IMR-90 (cell line): ENCODE data around the gene GGTA1. TPM values are rescaled to one million over a fixed set of nuclear protein-coding genes. Genes with fewer than 3 reads are reported as not detected.

ENCODE experiments used
- ATAC-seq: fragments of 200-7000 bp; cut with Tn5 transposase; 2 replicates; pipeline ENCODE4 v1.9.1; 2020; ENCODE audit warnings: low read depth, mild to moderate bottlenecking, moderate library complexity
- BruUV-seq: library from RNA; stranded (reverse); fragments of 400-500 nt; replicated peaks from 2 replicates; lab custom pipeline; 2021; lab: Mats Ljungman, UMichigan
- CTCF ChIA-PET: fragments of 300-600 bp; formaldehyde crosslinking; extraction: SDS; loops from one replicate; lab custom pipeline; 2021; ENCODE audit warnings: antibody characterized with exemption; lab: Yijun Ruan, JAX
- POLR2A ChIA-PET: fragments of 300-600 bp; sonication (Branson Sonifier 250); formaldehyde crosslinking; loops from one replicate; lab custom pipeline; 2022; ENCODE audit warnings: antibody characterized with exemption; ENCODE audit not compliant: unreplicated experiment; lab: Charles Lee
- DNase-seq: peaks from one replicate; pipeline ENCODE4 v3.0.0; 2013
- H2AFZ ChIP-seq: replicated peaks from 2 replicates; pipeline ENCODE3; 2013; ENCODE audit warnings: low read length, mild to moderate bottlenecking; ENCODE audit not compliant: poor library complexity
- H2AK5ac ChIP-seq: 2 replicates; pipeline ENCODE4 v1.6.1; 2013; ENCODE audit warnings: low read depth, low read length, inconsistent platforms
- H2AK9ac ChIP-seq: replicated peaks from 2 replicates; pipeline ENCODE3; 2013; ENCODE audit warnings: mild to moderate bottlenecking, low read depth, low read length, moderate library complexity; ENCODE audit not compliant: poor library complexity
- H2BK120ac ChIP-seq: 2 replicates; pipeline ENCODE4 v1.6.1; 2013; ENCODE audit warnings: low read depth, low read length, inconsistent platforms
- H2BK15ac ChIP-seq: 3 replicates; pipeline ENCODE4 v1.6.1; 2013; ENCODE audit warnings: low read depth, low read length, inconsistent platforms
- H2BK20ac ChIP-seq: 2 replicates; pipeline ENCODE4 v1.6.1; 2013; ENCODE audit warnings: low read depth, mild to moderate bottlenecking, inconsistent platforms, low read length, moderate library complexity
- H2BK5ac ChIP-seq: 2 replicates; pipeline ENCODE4 v1.6.1; 2013; ENCODE audit warnings: mild to moderate bottlenecking, low read depth, low read length, inconsistent platforms; ENCODE audit not compliant: poor library complexity, severe bottlenecking
- H3K14ac ChIP-seq: replicated peaks from 2 replicates; pipeline ENCODE4 v1.6.1; 2013; ENCODE audit warnings: low read depth, low read length, inconsistent platforms
- H3K18ac ChIP-seq: 2 replicates; pipeline ENCODE4 v1.6.1; 2013; ENCODE audit warnings: low read depth, low read length, control low read depth
- H3K23ac ChIP-seq: 2 replicates; pipeline ENCODE4 v1.6.1; 2013; ENCODE audit warnings: low read depth, low read length, inconsistent platforms
- H3K27ac ChIP-seq: 2 replicates; pipeline ENCODE4 v1.5.1; 2013; ENCODE audit warnings: mild to moderate bottlenecking, control low read depth, low read length; ENCODE audit not compliant: insufficient read depth
- H3K27me3 ChIP-seq: 2 replicates; pipeline ENCODE4 v1.6.1; 2013; ENCODE audit warnings: low read length; ENCODE audit not compliant: control insufficient read depth, insufficient read depth
- H3K36me3 ChIP-seq: 2 replicates; pipeline ENCODE4 v1.6.1; 2013; ENCODE audit warnings: low read length, mixed read lengths; ENCODE audit not compliant: control insufficient read depth, insufficient read depth
- H3K4ac ChIP-seq: 2 replicates; pipeline ENCODE4 v1.6.1; 2013; ENCODE audit warnings: low read depth, low read length, inconsistent platforms
- H3K4me1 ChIP-seq: 2 replicates; pipeline ENCODE4 v1.6.1; 2013; ENCODE audit warnings: low read length, mixed read lengths; ENCODE audit not compliant: control insufficient read depth, insufficient read depth
- H3K4me2 ChIP-seq: 2 replicates; pipeline ENCODE4 v1.6.1; 2013; ENCODE audit warnings: low read depth, mild to moderate bottlenecking, control low read depth, low read length, moderate library complexity
- H3K4me3 ChIP-seq: 2 replicates; pipeline ENCODE4 v1.5.1; 2013; ENCODE audit warnings: low read depth, mild to moderate bottlenecking, control low read depth, low read length, moderate library complexity; ENCODE audit not compliant: insufficient read depth
- H3K56ac ChIP-seq: 2 replicates; pipeline ENCODE4 v1.6.1; 2013; ENCODE audit warnings: low read length, inconsistent platforms; ENCODE audit not compliant: insufficient read depth; ENCODE audit errors: extremely low read depth
- H3K79me1 ChIP-seq, 2 experiments: 2 replicates each; pipeline ENCODE4 v1.6.1; 2013; ENCODE audit warnings: low read length in 2 of 2, inconsistent platforms in 1 of 2, low read depth in 1 of 2
- H3K9ac ChIP-seq: 2 replicates; pipeline ENCODE4 v1.6.1; 2013; ENCODE audit warnings: low read depth, low read length, control low read depth
- H3K9me1 ChIP-seq: 2 replicates; pipeline ENCODE4 v1.6.1; 2013; ENCODE audit warnings: low read length, inconsistent platforms; ENCODE audit not compliant: insufficient read depth
- H3K9me3 ChIP-seq: 2 replicates; pipeline ENCODE4 v1.6.1; 2013; ENCODE audit warnings: low read length; ENCODE audit not compliant: control insufficient read depth, insufficient read depth
- H4K20me1 ChIP-seq: 2 replicates; pipeline ENCODE4 v1.6.1; 2013; ENCODE audit warnings: low read length, inconsistent platforms; ENCODE audit not compliant: insufficient read depth
- H4K5ac ChIP-seq: 2 replicates; pipeline ENCODE4 v1.6.1; 2013; ENCODE audit warnings: mild to moderate bottlenecking, low read depth, low read length, control low read depth
- H4K8ac ChIP-seq, 2 experiments: 2 replicates each; pipeline ENCODE4 v1.6.1; 2013; ENCODE audit warnings: low read depth in 2 of 2, low read length in 2 of 2, control low read depth in 1 of 2, inconsistent platforms in 1 of 2
- H4K91ac ChIP-seq: 2 replicates; pipeline ENCODE4 v1.6.1; 2013; ENCODE audit warnings: low read depth, low read length, inconsistent platforms; ENCODE audit not compliant: insufficient read depth
- BHLHE40 ChIP-seq: fragments of 150-350 bp; IDR thresholded peaks from 2 replicates; pipeline ENCODE4 v1.6.1; 2016; ENCODE audit warnings: mild to moderate bottlenecking, low read depth, low read length
- CEBPB ChIP-seq: IDR thresholded peaks from 2 replicates; pipeline ENCODE4 v1.6.1; 2012; ENCODE audit warnings: low read depth, low read length, improper control_type of control experiment
- CHD1 ChIP-seq: IDR thresholded peaks from 2 replicates; pipeline ENCODE4 v1.6.1; 2012; ENCODE audit warnings: low read depth, low read length, improper control_type of control experiment
- FOS ChIP-seq: fragments of 150-350 bp; IDR thresholded peaks from 2 replicates; pipeline ENCODE4 v1.6.1; 2016; ENCODE audit warnings: low read depth, low read length
- MAFK ChIP-seq: IDR thresholded peaks from 2 replicates; pipeline ENCODE4 v1.6.1; 2012; ENCODE audit warnings: low read depth, low read length, improper control_type of control experiment
- MAZ ChIP-seq: IDR thresholded peaks from 2 replicates; pipeline ENCODE4 v1.6.1; 2012; ENCODE audit warnings: low read depth, mild to moderate bottlenecking, low read length, improper control_type of control experiment, moderate library complexity, borderline replicate concordance
- MXI1 ChIP-seq: IDR thresholded peaks from 2 replicates; pipeline ENCODE4 v1.6.1; 2012; ENCODE audit warnings: low read depth, mild to moderate bottlenecking, low read length, moderate library complexity, borderline replicate concordance
- NFE2L2 ChIP-seq: fragments of 150-350 bp; IDR thresholded peaks from 2 replicates; pipeline ENCODE4 v1.6.1; 2016; ENCODE audit warnings: low read depth, mild to moderate bottlenecking, low read length
- POLR2A ChIP-seq: IDR thresholded peaks from 2 replicates; pipeline ENCODE4 v1.6.1; 2012; ENCODE audit warnings: mild to moderate bottlenecking, low read depth, low read length
- RAD21 ChIP-seq: IDR thresholded peaks from 2 replicates; pipeline ENCODE4 v1.6.1; 2012; ENCODE audit warnings: low read length, improper control_type of control experiment
- RCOR1 ChIP-seq: IDR thresholded peaks from 2 replicates; pipeline ENCODE4 v1.6.1; 2012; ENCODE audit warnings: mild to moderate bottlenecking, low read length, improper control_type of control experiment; ENCODE audit not compliant: insufficient replicate concordance
- WGBS, 2 experiments: methylation state at CpG; one replicate each; pipeline versions ENCODE4 v1.1.5 to v1.1.7; 2013; ENCODE audit warnings: missing lambda C conversion rate in 2 of 2; ENCODE audit not compliant: insufficient read length in 1 of 2; ENCODE audit errors: extremely low coverage in 2 of 2; 5-methylcytosine and 5-hydroxymethylcytosine counted together
- dilution Hi-C: fragments of 300-500 bp; cut with HindIII; formaldehyde crosslinking; loops from one replicate; pipeline ENCODE4 v1.14.3; 2018; ENCODE audit warnings: low sequenced_read_pairs; ENCODE audit not compliant: unreplicated experiment
- in situ Hi-C: fragments of 300-500 bp; cut with MboI; formaldehyde crosslinking; loops from 3 replicates; pipeline ENCODE4 v1.14.3; 2019; ENCODE audit warnings: low sequenced_read_pairs, inconsistent platforms, mixed read lengths
- intact Hi-C: fragments of 100-400 bp; cut with micrococcal nuclease; formaldehyde crosslinking; loops from 2 replicates; pipeline ENCODE4 v1.10.0; 2022
- polyA plus RNA-seq, 3 experiments: library from polyadenylated mRNA; depleted of rRNA; stranded (reverse); fragments of >200 nt; gene quantifications; 2 replicates each; pipeline ENCODE4 v1.2.3, GENCODE V29; 2012; ENCODE audit warnings: low replicate concordance in 1 of 3
- total RNA-seq: library from RNA; depleted of rRNA; stranded (reverse); fragments of >200 nt; gene quantifications from 2 replicates; pipeline ENCODE4 v1.2.3, GENCODE V29; 2012
- TF ChIP-seq, protein P1 (sequence below): fragments of 150-350 bp; IDR thresholded peaks from 2 replicates; pipeline ENCODE4 v1.6.1; 2017; ENCODE audit warnings: mild to moderate bottlenecking, antibody characterized with exemption, low read length, low read depth
- TF ChIP-seq, protein P2 (sequence below): fragments of 150-350 bp; IDR thresholded peaks from 2 replicates; pipeline ENCODE4 v1.6.1; 2016; ENCODE audit warnings: low read depth, mild to moderate bottlenecking, low read length, moderate library complexity, borderline replicate concordance
- TF ChIP-seq, protein P3 (sequence below): conservative IDR thresholded peaks from 2 replicates; pipeline ENCODE4 v1.5.1; 2012; ENCODE audit warnings: mild to moderate bottlenecking, low read depth, low read length, improper control_type of control experiment

The GGTA1 gene
- total and polyA plus RNA-seq, 2 of the 4 experiments (the other 2 are of a cell fraction), result not detected

GRCh38 chr9:121424024-121424432 is 75.6 kb downstream of the GGTA1 start:
- H3K9ac ChIP-seq, result no peak overlapping the region
- H3K36me3 ChIP-seq, result no peaks in the 10 kb centered on the region
- H3K79me1 ChIP-seq, result no peaks in the 10 kb centered on the region
- no peak overlapping the region for H3K4ac ChIP-seq
- WGBS, 2 experiments, result no CpG with 5 or more reads among the region's 1 CpG
- H2AFZ ChIP-seq, result no peak overlapping the region
- dilution Hi-C loops (no loop called here), intact Hi-C loops (no loop called here), in situ Hi-C loops (no loop called here)
- no peak overlapping the region for H3K18ac ChIP-seq
- H3K27ac ChIP-seq, result no peak overlapping the region
- H3K27me3 ChIP-seq, result peaks cover 38% of the 10 kb centered on the region
- H2AK9ac ChIP-seq, result no peak overlapping the region
- CTCF ChIA-PET, result no interaction called here
- H4K20me1 ChIP-seq, result no peaks in the 10 kb centered on the region
- H3K4me3 ChIP-seq, result no peak overlapping the region
- no TSS peak for BruUV-seq
- no peak overlapping the region for H4K91ac ChIP-seq
- no peak; the same call in 1 of the 2 replicates for ATAC-seq
- H3K4me2 ChIP-seq, result no peak overlapping the region
- H2BK5ac ChIP-seq, result no peak overlapping the region
- H3K9me1 ChIP-seq, result no peaks in the 10 kb centered on the region
- H4K5ac ChIP-seq, result no peak overlapping the region
- H3K56ac ChIP-seq, result no peak overlapping the region
- no peak for DNase-seq
- POLR2A ChIA-PET, result no interaction called here
- no peak overlapping the region for H3K23ac ChIP-seq
- no peak overlapping the region for H2AK5ac ChIP-seq
- no peak overlapping the region for H2BK120ac ChIP-seq
- TF ChIP-seq POLR2A (no peak), NFE2L2 (no peak), MAFK (no peak), CEBPB (no peak), CHD1 (no peak), MAZ (no peak), RAD21 (no peak), FOS (no peak), RCOR1 (no peak), MXI1 (no peak), BHLHE40 (no peak)
- TF ChIP-seq, protein P1, sequence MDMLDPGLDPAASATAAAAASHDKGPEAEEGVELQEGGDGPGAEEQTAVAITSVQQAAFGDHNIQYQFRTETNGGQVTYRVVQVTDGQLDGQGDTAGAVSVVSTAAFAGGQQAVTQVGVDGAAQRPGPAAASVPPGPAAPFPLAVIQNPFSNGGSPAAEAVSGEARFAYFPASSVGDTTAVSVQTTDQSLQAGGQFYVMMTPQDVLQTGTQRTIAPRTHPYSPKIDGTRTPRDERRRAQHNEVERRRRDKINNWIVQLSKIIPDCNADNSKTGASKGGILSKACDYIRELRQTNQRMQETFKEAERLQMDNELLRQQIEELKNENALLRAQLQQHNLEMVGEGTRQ, result no peak
- TF ChIP-seq, protein P2, sequence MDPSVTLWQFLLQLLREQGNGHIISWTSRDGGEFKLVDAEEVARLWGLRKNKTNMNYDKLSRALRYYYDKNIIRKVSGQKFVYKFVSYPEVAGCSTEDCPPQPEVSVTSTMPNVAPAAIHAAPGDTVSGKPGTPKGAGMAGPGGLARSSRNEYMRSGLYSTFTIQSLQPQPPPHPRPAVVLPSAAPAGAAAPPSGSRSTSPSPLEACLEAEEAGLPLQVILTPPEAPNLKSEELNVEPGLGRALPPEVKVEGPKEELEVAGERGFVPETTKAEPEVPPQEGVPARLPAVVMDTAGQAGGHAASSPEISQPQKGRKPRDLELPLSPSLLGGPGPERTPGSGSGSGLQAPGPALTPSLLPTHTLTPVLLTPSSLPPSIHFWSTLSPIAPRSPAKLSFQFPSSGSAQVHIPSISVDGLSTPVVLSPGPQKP, result no peak
- TF ChIP-seq, protein P3, sequence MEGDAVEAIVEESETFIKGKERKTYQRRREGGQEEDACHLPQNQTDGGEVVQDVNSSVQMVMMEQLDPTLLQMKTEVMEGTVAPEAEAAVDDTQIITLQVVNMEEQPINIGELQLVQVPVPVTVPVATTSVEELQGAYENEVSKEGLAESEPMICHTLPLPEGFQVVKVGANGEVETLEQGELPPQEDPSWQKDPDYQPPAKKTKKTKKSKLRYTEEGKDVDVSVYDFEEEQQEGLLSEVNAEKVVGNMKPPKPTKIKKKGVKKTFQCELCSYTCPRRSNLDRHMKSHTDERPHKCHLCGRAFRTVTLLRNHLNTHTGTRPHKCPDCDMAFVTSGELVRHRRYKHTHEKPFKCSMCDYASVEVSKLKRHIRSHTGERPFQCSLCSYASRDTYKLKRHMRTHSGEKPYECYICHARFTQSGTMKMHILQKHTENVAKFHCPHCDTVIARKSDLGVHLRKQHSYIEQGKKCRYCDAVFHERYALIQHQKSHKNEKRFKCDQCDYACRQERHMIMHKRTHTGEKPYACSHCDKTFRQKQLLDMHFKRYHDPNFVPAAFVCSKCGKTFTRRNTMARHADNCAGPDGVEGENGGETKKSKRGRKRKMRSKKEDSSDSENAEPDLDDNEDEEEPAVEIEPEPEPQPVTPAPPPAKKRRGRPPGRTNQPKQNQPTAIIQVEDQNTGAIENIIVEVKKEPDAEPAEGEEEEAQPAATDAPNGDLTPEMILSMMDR, result no peak
- H2BK20ac ChIP-seq, result no peak overlapping the region
- no peak overlapping the region for H2BK15ac ChIP-seq
- no peak overlapping the region for H3K14ac ChIP-seq
- peaks cover 3% of the 10 kb centered on the region for H3K9me3 ChIP-seq
- no peaks in the 10 kb centered on the region for H3K4me1 ChIP-seq
- no peak overlapping the region for H4K8ac ChIP-seq
